Panc1 (cell line): ENCODE results near the gene LDHA. TPM values are rescaled to one million over a fixed set of nuclear protein-coding genes. Genes with fewer than 3 reads are reported as not detected.

Experiments
- ATAC-seq: fragments of 200-7000 bp; cut with Tn5 transposase; 2 replicates; pipeline ENCODE4 v1.9.1; 2020; ENCODE audit warnings: mild to moderate bottlenecking, moderate library complexity
- BruUV-seq: library from RNA; stranded (reverse); fragments of 400-500 nt; replicated peaks from 2 replicates; lab custom pipeline; 2021; lab: Mats Ljungman, UMichigan
- CTCF ChIA-PET: fragments of 300-600 bp; sonication (Branson Sonifier 250); formaldehyde crosslinking; loops from one replicate; lab custom pipeline; 2022; ENCODE audit warnings: antibody characterized with exemption; lab: Charles Lee
- POLR2A ChIA-PET: fragments of 300-600 bp; sonication (Branson Sonifier 250); formaldehyde crosslinking; loops from one replicate; lab custom pipeline; 2022; ENCODE audit warnings: antibody characterized with exemption; lab: Charles Lee
- DNase-seq: peaks from one replicate; pipeline ENCODE4 v3.0.0-alpha.2; 2010; ENCODE audit warnings: low read depth, low spot score
- H3K27ac ChIP-seq: 2 replicates; pipeline ENCODE4 v1.5.1; 2011; ENCODE audit warnings: mild to moderate bottlenecking, low read length, inconsistent platforms
- H3K27me3 ChIP-seq: fragments of 200-500 bp; sonication (Bioruptor generic); 2 replicates; pipeline ENCODE4 v1.6.0; 2014; ENCODE audit warnings: low read length, inconsistent platforms; ENCODE audit not compliant: control insufficient read depth, insufficient read depth
- H3K36me3 ChIP-seq: fragments of 200-500 bp; sonication (Bioruptor generic); 2 replicates; pipeline ENCODE4 v1.5.1; 2014; ENCODE audit warnings: inconsistent platforms, mild to moderate bottlenecking, low read length, moderate library complexity; ENCODE audit not compliant: control insufficient read depth, insufficient read depth
- H3K4me1 ChIP-seq: 2 replicates; pipeline ENCODE4 v1.5.1; 2011; ENCODE audit warnings: inconsistent platforms, mild to moderate bottlenecking, low read length, moderate library complexity; ENCODE audit not compliant: control insufficient read depth, insufficient read depth
- H3K4me3 ChIP-seq, 2 experiments: 2 replicates each; pipeline ENCODE4 v1.5.1; 2011 to 2012; ENCODE audit warnings: low read depth in 2 of 2, low read length in 2 of 2, mild to moderate bottlenecking in 2 of 2, inconsistent platforms in 1 of 2, moderate library complexity in 1 of 2
- H3K9me3 ChIP-seq: fragments of 200-500 bp; sonication (Bioruptor generic); 2 replicates; pipeline ENCODE4 v1.5.1; 2014; ENCODE audit warnings: low read depth, mild to moderate bottlenecking, inconsistent platforms, low read length, moderate library complexity; ENCODE audit not compliant: control insufficient read depth, insufficient read depth
- POLR2AphosphoS5 ChIP-seq: IDR thresholded peaks from 2 replicates; pipeline ENCODE4 v1.6.1; 2012; ENCODE audit warnings: mild to moderate bottlenecking, low read depth, low read length, moderate library complexity
- SIN3A ChIP-seq: IDR thresholded peaks from 2 replicates; pipeline ENCODE4 v1.6.1; 2012; ENCODE audit warnings: low read depth, mild to moderate bottlenecking, low read length, moderate library complexity, borderline replicate concordance; ENCODE audit not compliant: insufficient read depth
- TCF7L2 ChIP-seq: IDR thresholded peaks from 2 replicates; pipeline ENCODE4 v1.6.1; 2011; ENCODE audit warnings: mild to moderate bottlenecking, low read depth, low read length, inconsistent platforms
- in situ Hi-C: cut with HindIII; loops from 2 replicates; pipeline ENCODE4 v1.10.0; 2016; ENCODE audit warnings: low sequenced_read_pairs, low pct_unique_long_range_greater_than_20kb
- intact Hi-C: fragments of 100-400 bp; cut with micrococcal nuclease; formaldehyde crosslinking; loops from one replicate; pipeline ENCODE4 v1.10.0; 2022; ENCODE audit not compliant: unreplicated experiment
- total RNA-seq: library from RNA; stranded (reverse); gene quantifications from one replicate; pipeline ENCODE4 v1.2.1, GENCODE V29; 2021; ENCODE audit not compliant: unreplicated experiment
- TF ChIP-seq, protein P1 (sequence below), 2 experiments: IDR thresholded peaks; 2 replicates each; pipeline ENCODE4 v1.6.1; 2011 to 2012; ENCODE audit warnings: low read depth in 2 of 2, control low read depth in 1 of 2, low read length in 1 of 2, mild to moderate bottlenecking in 1 of 2, moderate library complexity in 1 of 2; ENCODE audit not compliant: insufficient read depth in 1 of 2
- TF ChIP-seq, protein P2 (sequence below): fragments of 450-650 bp; IDR thresholded peaks from 2 replicates; pipeline ENCODE4 v1.5.1; 2017; ENCODE audit warnings: mild to moderate bottlenecking

The LDHA gene
- total RNA-seq, 1 experiment from 2014 or later, result 894 TPM

DNA sequence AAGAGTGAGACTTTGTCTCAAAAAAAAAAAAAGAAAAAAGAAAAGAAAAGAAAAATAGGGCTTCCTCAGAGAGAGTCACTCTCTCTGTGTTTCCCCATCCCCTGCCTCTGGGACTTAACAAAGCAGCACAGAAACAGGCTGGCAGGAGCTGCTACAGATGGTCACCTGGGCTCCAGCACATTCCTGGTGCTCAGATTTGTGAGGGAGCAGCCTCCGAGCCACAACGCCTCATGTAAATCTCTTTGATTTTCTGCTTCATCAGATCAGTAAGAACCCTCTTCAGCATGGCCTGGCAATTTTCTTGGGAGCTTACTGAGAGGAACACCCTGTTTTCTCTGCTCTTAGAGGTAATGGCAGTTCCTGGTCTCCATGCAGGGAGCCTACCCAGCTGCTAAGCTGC, 15.2 kb upstream of the LDHA start:
- POLR2A ChIA-PET, result interaction anchor here (0.5 kb wide), 1 partner anchor 34 kb away, joined by 8 read pairs; no protein-coding TSS in a partner anchor
- Histone ChIP-seq H3K4me1 (peaks cover 17% of the 10 kb centered on the region), H3K9me3 (no peaks in the 10 kb centered on the region), H3K27me3 (no peaks in the 10 kb centered on the region), H3K27ac (no peak overlapping the region), H3K36me3 (no peaks in the 10 kb centered on the region), H3K4me3 (no peak overlapping the region)
- no peak for DNase-seq
- BruUV-seq, result no TSS peak
- TF ChIP-seq SIN3A (no peak), TCF7L2 (no peak)
- TF ChIP-seq, protein P1, sequence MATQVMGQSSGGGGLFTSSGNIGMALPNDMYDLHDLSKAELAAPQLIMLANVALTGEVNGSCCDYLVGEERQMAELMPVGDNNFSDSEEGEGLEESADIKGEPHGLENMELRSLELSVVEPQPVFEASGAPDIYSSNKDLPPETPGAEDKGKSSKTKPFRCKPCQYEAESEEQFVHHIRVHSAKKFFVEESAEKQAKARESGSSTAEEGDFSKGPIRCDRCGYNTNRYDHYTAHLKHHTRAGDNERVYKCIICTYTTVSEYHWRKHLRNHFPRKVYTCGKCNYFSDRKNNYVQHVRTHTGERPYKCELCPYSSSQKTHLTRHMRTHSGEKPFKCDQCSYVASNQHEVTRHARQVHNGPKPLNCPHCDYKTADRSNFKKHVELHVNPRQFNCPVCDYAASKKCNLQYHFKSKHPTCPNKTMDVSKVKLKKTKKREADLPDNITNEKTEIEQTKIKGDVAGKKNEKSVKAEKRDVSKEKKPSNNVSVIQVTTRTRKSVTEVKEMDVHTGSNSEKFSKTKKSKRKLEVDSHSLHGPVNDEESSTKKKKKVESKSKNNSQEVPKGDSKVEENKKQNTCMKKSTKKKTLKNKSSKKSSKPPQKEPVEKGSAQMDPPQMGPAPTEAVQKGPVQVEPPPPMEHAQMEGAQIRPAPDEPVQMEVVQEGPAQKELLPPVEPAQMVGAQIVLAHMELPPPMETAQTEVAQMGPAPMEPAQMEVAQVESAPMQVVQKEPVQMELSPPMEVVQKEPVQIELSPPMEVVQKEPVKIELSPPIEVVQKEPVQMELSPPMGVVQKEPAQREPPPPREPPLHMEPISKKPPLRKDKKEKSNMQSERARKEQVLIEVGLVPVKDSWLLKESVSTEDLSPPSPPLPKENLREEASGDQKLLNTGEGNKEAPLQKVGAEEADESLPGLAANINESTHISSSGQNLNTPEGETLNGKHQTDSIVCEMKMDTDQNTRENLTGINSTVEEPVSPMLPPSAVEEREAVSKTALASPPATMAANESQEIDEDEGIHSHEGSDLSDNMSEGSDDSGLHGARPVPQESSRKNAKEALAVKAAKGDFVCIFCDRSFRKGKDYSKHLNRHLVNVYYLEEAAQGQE (IDR thresholded peaks at IDR 0.05; ENCODE audit: insufficient read depth in 1 of 2, low read depth in 2 of 2, low read length in 1 of 2), result no peak
- TF ChIP-seq, protein P2, sequence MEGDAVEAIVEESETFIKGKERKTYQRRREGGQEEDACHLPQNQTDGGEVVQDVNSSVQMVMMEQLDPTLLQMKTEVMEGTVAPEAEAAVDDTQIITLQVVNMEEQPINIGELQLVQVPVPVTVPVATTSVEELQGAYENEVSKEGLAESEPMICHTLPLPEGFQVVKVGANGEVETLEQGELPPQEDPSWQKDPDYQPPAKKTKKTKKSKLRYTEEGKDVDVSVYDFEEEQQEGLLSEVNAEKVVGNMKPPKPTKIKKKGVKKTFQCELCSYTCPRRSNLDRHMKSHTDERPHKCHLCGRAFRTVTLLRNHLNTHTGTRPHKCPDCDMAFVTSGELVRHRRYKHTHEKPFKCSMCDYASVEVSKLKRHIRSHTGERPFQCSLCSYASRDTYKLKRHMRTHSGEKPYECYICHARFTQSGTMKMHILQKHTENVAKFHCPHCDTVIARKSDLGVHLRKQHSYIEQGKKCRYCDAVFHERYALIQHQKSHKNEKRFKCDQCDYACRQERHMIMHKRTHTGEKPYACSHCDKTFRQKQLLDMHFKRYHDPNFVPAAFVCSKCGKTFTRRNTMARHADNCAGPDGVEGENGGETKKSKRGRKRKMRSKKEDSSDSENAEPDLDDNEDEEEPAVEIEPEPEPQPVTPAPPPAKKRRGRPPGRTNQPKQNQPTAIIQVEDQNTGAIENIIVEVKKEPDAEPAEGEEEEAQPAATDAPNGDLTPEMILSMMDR, result no peak
- intact Hi-C loops (no loop called here), in situ Hi-C loops (no loop called here)
- ATAC-seq, result no peak
- CTCF ChIA-PET, result interaction anchor here (0.7 kb wide), 1 partner anchor 302 kb away, joined by 3 read pairs; no protein-coding TSS in a partner anchor

DNA sequence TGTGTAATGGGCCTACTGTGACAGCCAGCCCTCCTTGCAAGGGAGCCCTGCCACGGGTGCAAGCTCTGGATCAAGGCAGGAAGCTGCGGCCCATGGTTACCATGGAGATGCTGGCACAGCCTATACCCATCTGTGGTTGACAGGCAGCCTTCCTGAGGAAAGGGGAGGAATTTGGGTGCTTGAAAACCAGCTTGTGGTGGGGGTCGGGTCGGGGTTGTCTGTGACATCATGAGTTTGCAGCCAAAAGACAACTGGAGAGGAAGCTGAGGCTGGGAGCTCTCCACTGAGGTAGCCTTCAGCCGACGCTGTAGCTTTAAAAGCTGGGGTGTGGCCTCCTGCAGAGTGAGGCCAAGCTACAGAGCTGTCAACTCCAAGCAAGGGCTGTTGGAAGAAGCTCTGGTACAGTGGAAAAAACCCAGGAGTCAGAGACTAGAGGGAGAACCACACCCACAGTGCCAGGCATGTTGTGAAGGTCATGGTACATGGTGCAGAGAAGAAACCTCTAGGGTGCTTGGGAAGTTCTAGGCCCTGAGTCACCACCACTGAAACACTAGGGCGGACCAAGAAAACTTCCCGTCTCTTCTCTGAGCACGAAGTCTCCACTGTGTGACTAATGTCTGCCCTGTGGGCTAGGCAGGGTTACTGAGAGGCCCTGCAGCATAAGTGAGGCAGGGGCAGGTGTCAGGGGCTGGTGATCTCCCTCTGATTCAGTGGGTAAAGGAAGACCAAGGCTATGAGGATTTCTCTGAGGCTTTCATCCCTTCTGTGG, 10.8 kb upstream of the LDHA start:
- Histone ChIP-seq H3K4me3 (peak overlapping the region in 1 of 2 experiments; percentile 23; a peak in 2 of 4 replicates), H3K27me3 (no peaks in the 10 kb centered on the region), H3K4me1 (peaks cover 24% of the 10 kb centered on the region), H3K36me3 (no peaks in the 10 kb centered on the region), H3K9me3 (no peaks in the 10 kb centered on the region), H3K27ac (peak overlapping the region; percentile 95)
- ChIA-PET POLR2A (interaction anchor here (2.8 kb wide), 1 partner anchor 11 kb away, joined by 17 read pairs; the partner anchor contains the start of gene LDHA), CTCF (interaction anchor here (0.6 kb wide), 1 partner anchor 11 kb away, joined by 7 read pairs; the partner anchor contains the start of gene LDHA)
- ATAC-seq (peak; percentile 88), DNase-seq (no peak)
- intact Hi-C loops, result no loop called here
- TF ChIP-seq, protein P2, result no peak
- TF ChIP-seq, protein P1 (IDR thresholded peaks at IDR 0.05; ENCODE audit: insufficient read depth in 1 of 2, low read depth in 2 of 2, low read length in 1 of 2), result no peak
- TF ChIP-seq POLR2AphosphoS5 (no peak), SIN3A (no peak), TCF7L2 (no peak)
- in situ Hi-C loops, result no loop called here
- BruUV-seq, result no TSS peak
